H1 (cell line): ENCODE data around the gene TOMM40.

Source experiments
- ATF3 ChIP-seq: IDR thresholded peaks from 2 replicates; pipeline ENCODE4 v1.6.1; 2011; ENCODE audit warnings: low read depth, mild to moderate bottlenecking, low read length; ENCODE audit not compliant: insufficient read depth
- CTCF ChIP-seq, 3 experiments: IDR thresholded peaks; 1 replicate in 2 of 3; 2 replicates in 1 of 3; pipeline versions ENCODE4 v1.5.1 to v1.6.1; 2011; ENCODE audit warnings: low read length in 3 of 3, mild to moderate bottlenecking in 3 of 3, inconsistent platforms in 2 of 3, low read depth in 1 of 3, moderate library complexity in 1 of 3; ENCODE audit not compliant: insufficient read depth in 1 of 3; ENCODE audit errors: control extremely low read depth in 1 of 3
- FOSL1 ChIP-seq: IDR thresholded peaks from 2 replicates; pipeline ENCODE4 v1.6.1; 2011; ENCODE audit warnings: mild to moderate bottlenecking, low read depth, low read length, moderate library complexity; ENCODE audit not compliant: insufficient read depth
- NRF1 ChIP-seq: IDR thresholded peaks from 2 replicates; pipeline ENCODE4 v1.6.1; 2011; ENCODE audit warnings: mild to moderate bottlenecking, low read depth, low read length, improper control_type of control experiment
- SP1 ChIP-seq: IDR thresholded peaks from 2 replicates; pipeline ENCODE4 v1.6.1; 2011; ENCODE audit warnings: low read depth, low read length

- no peak for TF ChIP-seq CTCF (IDR thresholded peaks at IDR 0.05; ENCODE audit: control extremely low read depth in 1 of 3, insufficient read depth in 1 of 3, low read depth in 1 of 3, low read length in 3 of 3)
- TF ChIP-seq ATF3, result no peak
- no peak for TF ChIP-seq SP1
- no peak for TF ChIP-seq FOSL1
- no peak for TF ChIP-seq NRF1
These were observed 7.1 kb upstream of the TOMM40 start for GRCh38 chr19:44883922-44884321.
